HCT116 (cell line): ENCODE data around the gene MYO3B. TPM values are rescaled to one million over a fixed set of nuclear protein-coding genes. Genes with fewer than 3 reads are reported as not detected.
"Not testable (repeated sequence)": the region's sequence is repeated elsewhere in the genome, so short reads cannot be mapped to it uniquely, and the experiment has no call there.

Experiments
- ATAC-seq: fragments of 200-7000 bp; cut with Tn5 transposase; 2 replicates; pipeline ENCODE4 v1.9.1; 2020; ENCODE audit warnings: mild to moderate bottlenecking, moderate library complexity
- BruUV-seq: library from RNA; stranded (reverse); fragments of 400-500 nt; replicated peaks from 2 replicates; lab custom pipeline; 2021; lab: Mats Ljungman, UMichigan
- CTCF ChIA-PET: fragments of 300-600 bp; sonication (Branson Sonifier 250); formaldehyde crosslinking; loops from one replicate; lab custom pipeline; 2021; ENCODE audit warnings: antibody characterized with exemption; lab: Charles Lee
- POLR2A ChIA-PET: fragments of 300-600, 350-600 bp; sonication (Branson Sonifier 250); formaldehyde crosslinking; loops from one replicate; lab custom pipeline; 2021; ENCODE audit warnings: antibody characterized with exemption; lab: Charles Lee
- RAD21 ChIA-PET, 2 experiments: fragments of 300-600 bp; sonication (Branson Sonifier 250); formaldehyde crosslinking; loops; one replicate each; lab custom pipeline; 2023; ENCODE audit warnings: low total read pairs in 2 of 2; ENCODE audit not compliant: uncharacterized antibody in 2 of 2, unreplicated experiment in 2 of 2, low non-redundant PET in 1 of 2; lab: Charles Lee
- DNase-seq: peaks from one replicate; pipeline ENCODE4 v3.0.0-alpha.2; 2010; ENCODE audit warnings: low read depth, low spot score
- H2AFZ ChIP-seq: fragments of 200-600 bp; shearing (Covaris generic), sonication (generic); 2 replicates; pipeline ENCODE4 v1.6.1; 2017; ENCODE audit warnings: low read depth, mixed run types, mixed read lengths, antibody characterized with exemption, low read length; ENCODE audit not compliant: poor library complexity, severe bottlenecking
- H3K27ac ChIP-seq: 2 replicates; pipeline ENCODE4 v1.5.1; 2012; ENCODE audit warnings: low read depth, low read length
- H3K27me3 ChIP-seq: fragments of 200-600 bp; sonication (generic); 2 replicates; pipeline ENCODE4 v1.6.1; 2016; ENCODE audit warnings: mixed run types, low read length, mixed read lengths; ENCODE audit not compliant: insufficient read depth
- H3K36me3 ChIP-seq, 2 experiments: fragments of 200-500 bp in 1 of 2; fragments of 200-600 bp in 1 of 2; sonication (Bioruptor generic) in 1 of 2; sonication (generic) in 1 of 2; 2 replicates each; pipeline versions ENCODE4 v1.5.1 to v1.6.1; 2014 to 2016; ENCODE audit warnings: low read length in 2 of 2, inconsistent platforms in 1 of 2, mixed read lengths in 1 of 2, mixed run types in 1 of 2; ENCODE audit not compliant: insufficient read depth in 2 of 2, control insufficient read depth in 1 of 2
- H3K4me1 ChIP-seq, 2 experiments: fragments of 200-600 bp in 1 of 2; sonication (generic) in 1 of 2; 2 replicates each; pipeline versions ENCODE4 v1.5.1 to v1.6.1; 2012 to 2017; ENCODE audit warnings: low read length in 2 of 2, inconsistent platforms in 1 of 2, mild to moderate bottlenecking in 1 of 2, mixed read lengths in 1 of 2, mixed run types in 1 of 2, moderate library complexity in 1 of 2; ENCODE audit not compliant: insufficient read depth in 2 of 2, control insufficient read depth in 1 of 2
- H3K4me2 ChIP-seq: fragments of 200-600 bp; sonication (generic); 2 replicates; pipeline ENCODE4 v1.6.1; 2017; ENCODE audit warnings: mixed run types, low read length, mixed read lengths
- H3K4me3 ChIP-seq, 2 experiments: fragments of 200-600 bp in 1 of 2; sonication (generic) in 1 of 2; replicated peaks in 1 of 2; 2 replicates each; pipeline ENCODE4 v1.5.1; 2011 to 2016; ENCODE audit warnings: low read length in 2 of 2, control low read depth in 1 of 2, low read depth in 1 of 2, mild to moderate bottlenecking in 1 of 2, mixed read lengths in 1 of 2, mixed run types in 1 of 2
- H3K79me2 ChIP-seq: fragments of 200-600 bp; sonication (generic); 2 replicates; pipeline ENCODE4 v1.6.1; 2017; ENCODE audit warnings: mild to moderate bottlenecking, mixed run types, low read length, moderate library complexity, mixed read lengths; ENCODE audit not compliant: insufficient read depth
- H3K9ac ChIP-seq: fragments of 200-600 bp; sonication (generic); 2 replicates; pipeline ENCODE4 v1.6.1; 2016; ENCODE audit warnings: low read length, mixed read lengths
- H3K9me2 ChIP-seq: fragments of 200-600 bp; sonication (generic), shearing (Covaris generic); 2 replicates; pipeline ENCODE4 v1.6.1; 2017; ENCODE audit warnings: mixed run types, mild to moderate bottlenecking, moderate library complexity; ENCODE audit not compliant: insufficient read depth
- H3K9me3 ChIP-seq, 2 experiments: fragments of 200-500 bp in 1 of 2; fragments of 200-600 bp in 1 of 2; sonication (Bioruptor generic) in 1 of 2; sonication (generic) in 1 of 2; 2 replicates each; pipeline ENCODE4 v1.6.1; 2014 to 2017; ENCODE audit warnings: low read length in 2 of 2, mixed read lengths in 2 of 2, inconsistent platforms in 1 of 2, low read depth in 1 of 2, mild to moderate bottlenecking in 1 of 2, mixed run types in 1 of 2, moderate library complexity in 1 of 2; ENCODE audit not compliant: control insufficient read depth in 1 of 2, insufficient read depth in 1 of 2
- H4K20me1 ChIP-seq: fragments of 200-600 bp; sonication (generic), shearing (Covaris generic); 2 replicates; pipeline ENCODE4 v1.6.1; 2017; ENCODE audit warnings: mixed run types, mild to moderate bottlenecking, moderate library complexity; ENCODE audit not compliant: insufficient read depth
- CBX3 ChIP-seq: IDR thresholded peaks from 2 replicates; pipeline ENCODE4 v1.6.1; 2012; ENCODE audit warnings: low read depth
- POLR2AphosphoS5 ChIP-seq: IDR thresholded peaks from 2 replicates; pipeline ENCODE4 v1.6.1; 2011; ENCODE audit warnings: mild to moderate bottlenecking, low read depth, low read length, moderate library complexity
- SP1 ChIP-seq: IDR thresholded peaks from 2 replicates; pipeline ENCODE4 v1.6.1; 2012; ENCODE audit warnings: low read depth
- YY1 ChIP-seq: IDR thresholded peaks from 2 replicates; pipeline ENCODE4 v1.6.1; 2011; ENCODE audit warnings: low read length, low read depth, moderate library complexity, mild to moderate bottlenecking; ENCODE audit not compliant: insufficient replicate concordance; ENCODE audit errors: extremely low read depth
- intact Hi-C: fragments of 100-400 bp; cut with micrococcal nuclease; formaldehyde crosslinking; loops from 2 replicates; pipeline ENCODE4 v1.10.0; 2022
- total RNA-seq: library from RNA; stranded (reverse); gene quantifications from one replicate; pipeline ENCODE4 v1.2.1, GENCODE V29; 2021; ENCODE audit not compliant: unreplicated experiment
- TF ChIP-seq, protein P1 (sequence below): IDR thresholded peaks from 2 replicates; pipeline ENCODE4 v1.6.1; 2012

The MYO3B gene
- total RNA-seq, 1 experiment from 2014 or later, result not detected

- no peak for TF ChIP-seq YY1
- no peak for TF ChIP-seq CBX3
- no peak for TF ChIP-seq POLR2AphosphoS5
- TF ChIP-seq, protein P1, sequence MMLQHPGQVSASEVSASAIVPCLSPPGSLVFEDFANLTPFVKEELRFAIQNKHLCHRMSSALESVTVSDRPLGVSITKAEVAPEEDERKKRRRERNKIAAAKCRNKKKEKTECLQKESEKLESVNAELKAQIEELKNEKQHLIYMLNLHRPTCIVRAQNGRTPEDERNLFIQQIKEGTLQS, result no peak
- TF ChIP-seq SP1, result no peak
These were observed 166.9 kb downstream of the MYO3B start (continued) for GRCh38 chr2:170344663-170345346.

DNA sequence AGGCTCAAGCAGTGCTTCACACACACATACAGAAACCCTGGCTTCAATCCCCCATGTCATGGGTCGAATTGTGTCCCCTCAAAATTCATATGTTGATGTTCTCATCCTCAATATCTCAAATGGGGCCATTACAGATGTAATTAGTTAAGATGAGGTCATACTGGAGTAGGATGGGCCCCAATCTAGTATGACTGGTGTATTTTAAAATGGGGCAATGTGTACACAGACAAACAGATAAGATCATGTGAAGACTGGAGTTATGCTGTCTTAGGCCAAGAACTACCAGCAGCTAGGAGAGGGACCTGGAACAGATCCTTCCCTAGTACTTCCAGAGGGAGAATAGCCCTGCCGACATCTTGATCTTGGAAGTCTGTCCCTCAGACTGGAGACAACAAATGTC is 167.7 kb downstream of the MYO3B start:
- H3K9ac ChIP-seq, result no peak overlapping the region
- RAD21 ChIA-PET, result no interaction called here

GRCh38 chr2:170349269-170349668 is 171.3 kb downstream of the MYO3B start:
- BruUV-seq, H2AFZ ChIP-seq, POLR2A ChIA-PET, H3K36me3 ChIP-seq, H3K27me3 ChIP-seq, intact Hi-C loops, ATAC-seq, H3K4me2 ChIP-seq, H3K9me3 ChIP-seq, H3K9me2 ChIP-seq, H3K27ac ChIP-seq, H3K9ac ChIP-seq, H3K4me3 ChIP-seq, CTCF ChIA-PET, DNase-seq, H4K20me1 ChIP-seq, H3K79me2 ChIP-seq, RAD21 ChIA-PET, H3K4me1 ChIP-seq: not testable (repeated sequence)

More for the DNA sequence above, 167.7 kb downstream of the MYO3B start:
- Histone ChIP-seq H3K27ac (no peak overlapping the region), H3K9me2 (no peaks in the 10 kb centered on the region), H3K4me2 (no peak overlapping the region), H4K20me1 (no peaks in the 10 kb centered on the region), H3K4me3 (no peak overlapping the region), H3K27me3 (no peaks in the 10 kb centered on the region), H2AFZ (no peak overlapping the region), H3K9me3 (no peaks in the 10 kb centered on the region), H3K4me1 (no peaks in the 10 kb centered on the region), H3K36me3 (no peaks in the 10 kb centered on the region), H3K79me2 (no peaks in the 10 kb centered on the region)
- DNase-seq (no peak), ATAC-seq (no peak)
- ChIA-PET CTCF (interaction anchor here (1.9 kb wide), 1 partner anchor 16 kb away, joined by 7 read pairs; no protein-coding TSS in a partner anchor), POLR2A (no interaction called here)
- intact Hi-C loops, result no loop called here
- TF ChIP-seq CBX3, result no peak
- BruUV-seq, result no TSS peak
